Vagina (tissue), 2 donors: ENCODE measurements around the gene PRDX4.

Experiments
- POLR2A ChIP-seq, 2 donors: fragments of 450-650 bp; IDR thresholded peaks; one replicate each; pipeline ENCODE4 v1.6.1; 2017; ENCODE audit warnings: antibody characterized with exemption in 2 of 2, mild to moderate bottlenecking in 2 of 2, moderate library complexity in 2 of 2
- POLR2AphosphoS5 ChIP-seq, 2 donors: sonication (generic); formaldehyde crosslinking; IDR thresholded peaks; one replicate each; pipeline ENCODE4 v1.9.0; 2017; ENCODE audit warnings: antibody characterized with exemption in 2 of 2, mild to moderate bottlenecking in 2 of 2, low read depth in 1 of 2; ENCODE audit not compliant: insufficient read depth in 1 of 2
- TF ChIP-seq, protein P1 (sequence below), 3 experiments: fragments of 450-650 bp in 2 of 3; fragments of 200-600 bp in 1 of 3; sonication (generic) in 1 of 3; IDR thresholded peaks; one replicate each; pipeline ENCODE4 v1.5.1; 2017 to 2019; ENCODE audit warnings: antibody characterized with exemption in 3 of 3, mild to moderate bottlenecking in 2 of 3, moderate library complexity in 2 of 3

- TF ChIP-seq, protein P1, sequence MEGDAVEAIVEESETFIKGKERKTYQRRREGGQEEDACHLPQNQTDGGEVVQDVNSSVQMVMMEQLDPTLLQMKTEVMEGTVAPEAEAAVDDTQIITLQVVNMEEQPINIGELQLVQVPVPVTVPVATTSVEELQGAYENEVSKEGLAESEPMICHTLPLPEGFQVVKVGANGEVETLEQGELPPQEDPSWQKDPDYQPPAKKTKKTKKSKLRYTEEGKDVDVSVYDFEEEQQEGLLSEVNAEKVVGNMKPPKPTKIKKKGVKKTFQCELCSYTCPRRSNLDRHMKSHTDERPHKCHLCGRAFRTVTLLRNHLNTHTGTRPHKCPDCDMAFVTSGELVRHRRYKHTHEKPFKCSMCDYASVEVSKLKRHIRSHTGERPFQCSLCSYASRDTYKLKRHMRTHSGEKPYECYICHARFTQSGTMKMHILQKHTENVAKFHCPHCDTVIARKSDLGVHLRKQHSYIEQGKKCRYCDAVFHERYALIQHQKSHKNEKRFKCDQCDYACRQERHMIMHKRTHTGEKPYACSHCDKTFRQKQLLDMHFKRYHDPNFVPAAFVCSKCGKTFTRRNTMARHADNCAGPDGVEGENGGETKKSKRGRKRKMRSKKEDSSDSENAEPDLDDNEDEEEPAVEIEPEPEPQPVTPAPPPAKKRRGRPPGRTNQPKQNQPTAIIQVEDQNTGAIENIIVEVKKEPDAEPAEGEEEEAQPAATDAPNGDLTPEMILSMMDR (IDR thresholded peaks at IDR 0.05): no peak
- TF ChIP-seq POLR2A (IDR thresholded peaks at IDR 0.05) (no peak), POLR2AphosphoS5 (IDR thresholded peaks at IDR 0.05; ENCODE audit: insufficient read depth in 1 of 2, low read depth in 1 of 2) (no peak)
Observed at GRCh38 chrX:23668335-23668734, 1.0 kb downstream of the PRDX4 start.
